Stimulated activated CD8-positive, alpha-beta memory T cell treated with anti-CD3 and anti-CD28 coated beads, Interleukin-15, amount 100 ng/mL, for 1 hour (primary cell): Measurements from ENCODE around the gene DYNC1I1.
A peak's percentile ranks its signal among the peaks of the same experiment; 100 is the strongest.
"Not testable (repeated sequence)": the region's sequence is repeated elsewhere in the genome, so short reads cannot be mapped to it uniquely, and the experiment has no call there.

Source experiments
- DNase-seq: peaks from one replicate; pipeline ENCODE4 v3.0.0-alpha.2; 2020; ENCODE audit warnings: low read depth

Gene DYNC1I1

DNA sequence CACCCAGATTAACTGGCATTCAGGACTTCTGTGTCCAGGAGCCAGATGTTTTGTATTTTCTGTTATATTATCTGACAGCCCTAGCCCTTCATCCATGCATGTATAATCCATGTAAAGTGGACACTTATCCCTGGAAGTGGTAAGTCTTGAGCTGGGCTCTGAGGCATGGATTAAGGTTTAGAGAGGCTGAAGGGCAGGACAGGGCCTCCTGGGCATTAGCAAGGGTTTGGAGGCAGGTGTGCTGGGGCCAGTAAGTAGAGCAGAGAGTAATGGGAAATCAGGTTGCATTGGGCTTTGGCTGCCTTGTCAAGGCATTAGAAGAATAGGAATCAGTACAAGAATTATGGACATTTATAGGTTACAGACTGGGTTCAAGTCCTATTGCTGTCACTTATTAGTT, 138.0 kb downstream of the DYNC1I1 start:
- DNase-seq, result no peak

DNA sequence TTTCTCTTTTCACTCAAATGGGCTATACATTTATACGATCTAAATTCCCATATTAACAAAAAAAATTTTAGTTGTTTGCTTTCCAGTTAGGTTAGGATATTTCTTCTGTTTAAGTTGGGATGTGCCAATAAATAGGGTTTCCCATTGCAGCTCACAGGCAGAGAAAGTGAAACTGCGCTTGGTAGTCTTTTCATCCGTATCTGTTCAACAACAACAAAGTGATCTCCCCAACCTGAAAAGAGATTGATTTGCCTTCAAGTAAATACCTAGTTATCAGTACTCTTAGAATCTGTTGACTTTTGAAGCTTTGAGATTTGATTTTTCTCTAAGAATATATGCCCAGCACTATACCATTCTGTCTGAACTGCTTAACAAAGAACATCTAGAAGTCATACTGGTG, 143.4 kb downstream of the DYNC1I1 start:
- DNase-seq, result no peak

GRCh38 chr7:95916573-95917297, 144.4 kb downstream of the DYNC1I1 start:
- peak; percentile 60 for DNase-seq

GRCh38 chr7:95917634-95918033, 145.3 kb downstream of the DYNC1I1 start:
- no peak for DNase-seq

DNA sequence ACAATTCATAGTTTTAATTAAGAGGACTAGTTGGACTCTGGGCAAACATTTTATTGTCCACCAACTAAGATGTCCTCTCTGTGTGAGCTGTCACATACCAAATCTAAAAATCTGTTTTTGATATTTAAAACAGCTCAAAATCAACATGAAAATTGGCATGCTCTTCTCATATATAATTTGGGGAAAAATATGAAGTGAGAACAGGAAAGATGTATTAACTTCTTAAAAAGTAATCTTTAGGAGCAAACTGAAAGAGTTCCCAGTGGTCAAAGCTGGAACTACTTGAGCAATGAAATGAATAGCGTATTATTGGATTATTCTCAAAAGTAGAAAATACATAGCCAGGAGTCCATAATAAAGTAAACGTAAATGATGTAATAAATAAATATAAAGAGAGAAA, 147.2 kb downstream of the DYNC1I1 start:
- no peak for DNase-seq

DNA sequence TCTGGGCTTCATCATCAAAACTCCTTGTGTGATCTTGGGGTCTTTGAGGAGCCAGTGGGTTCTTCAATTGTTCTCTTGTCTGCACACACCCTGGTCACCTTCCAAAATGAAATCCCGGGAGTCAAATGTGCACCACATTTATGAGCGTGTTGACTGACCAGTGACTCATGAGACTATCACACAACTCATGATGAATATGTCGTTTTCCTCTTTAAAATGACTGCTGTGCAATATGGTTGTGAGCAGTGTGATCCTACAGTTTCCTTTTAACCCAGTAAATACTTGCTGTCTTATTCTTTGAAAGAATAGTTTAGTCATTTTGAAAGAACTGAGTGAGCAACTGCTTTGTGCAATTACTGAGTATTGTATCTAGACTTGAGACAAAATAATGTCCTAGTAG, 149.2 kb downstream of the DYNC1I1 start:
- DNase-seq, result no peak

DNA sequence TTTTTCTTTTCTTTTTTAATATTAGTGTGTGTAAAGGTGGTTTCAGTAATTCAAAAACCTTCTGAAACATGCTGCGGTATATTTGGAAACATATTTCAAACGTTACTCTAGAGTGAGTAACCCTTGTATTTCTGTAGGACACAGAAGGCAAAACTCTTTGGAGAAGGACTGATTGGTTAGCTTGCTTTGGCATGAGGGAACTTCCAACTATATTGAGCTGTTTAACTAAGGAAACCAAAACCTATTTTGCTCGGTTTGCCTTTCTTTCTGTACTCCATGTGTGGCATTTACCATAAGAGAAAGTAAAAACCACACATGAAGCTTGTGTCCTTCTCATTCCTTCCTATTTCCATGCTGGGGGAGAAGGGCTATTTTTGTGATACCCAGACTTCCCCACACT, 149.8 kb downstream of the DYNC1I1 start:
- DNase-seq, result no peak

DNA sequence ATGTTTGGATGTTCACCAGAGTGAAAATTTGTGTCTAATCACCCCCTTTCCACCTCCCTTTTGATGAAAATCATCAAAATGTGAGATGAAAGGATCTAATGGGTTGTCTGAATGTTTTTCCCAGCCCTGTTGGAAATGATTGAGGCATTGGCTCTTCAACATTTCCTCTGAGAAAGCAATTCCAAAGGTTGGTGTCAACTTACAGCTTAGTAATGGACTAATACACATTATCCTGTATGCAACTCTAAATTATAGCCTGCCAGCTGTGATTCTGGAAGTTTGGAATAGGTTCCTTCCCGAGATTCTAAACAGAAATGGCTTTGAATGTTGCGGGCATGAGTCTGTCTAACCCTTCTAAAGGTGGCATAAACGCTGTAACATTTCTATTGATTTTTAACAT, 152.9 kb downstream of the DYNC1I1 start:
- DNase-seq, result no peak

GRCh38 chr7:95925971-95926370, 153.6 kb downstream of the DYNC1I1 start:
- no peak for DNase-seq

DNA sequence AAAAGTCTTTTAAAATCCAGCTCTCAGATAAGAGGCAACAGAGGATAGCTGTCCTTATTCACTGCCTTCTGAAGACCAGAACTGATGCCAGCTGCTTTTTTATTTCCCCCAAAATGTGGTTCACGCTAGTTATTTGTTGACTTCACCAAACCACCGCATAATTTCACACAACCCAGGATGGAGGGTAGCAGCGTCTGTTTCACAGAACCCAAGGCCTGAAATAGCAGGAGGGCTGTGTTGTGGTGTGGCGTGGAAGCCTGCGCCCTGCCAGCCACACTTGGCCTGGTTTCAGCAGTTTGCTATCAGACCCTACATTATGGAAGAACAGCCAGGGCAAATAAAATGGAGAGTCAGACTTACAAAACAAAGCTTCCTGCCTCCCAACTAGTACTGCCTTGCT, 155.4 kb downstream of the DYNC1I1 start:
- DNase-seq, result no peak

GRCh38 chr7:95929710-95930280, 157.4 kb downstream of the DYNC1I1 start:
- no peak for DNase-seq

- DNase-seq, result no peak
These were observed 159.3 kb downstream of the DYNC1I1 start for GRCh38 chr7:95931460-95932232.

DNA sequence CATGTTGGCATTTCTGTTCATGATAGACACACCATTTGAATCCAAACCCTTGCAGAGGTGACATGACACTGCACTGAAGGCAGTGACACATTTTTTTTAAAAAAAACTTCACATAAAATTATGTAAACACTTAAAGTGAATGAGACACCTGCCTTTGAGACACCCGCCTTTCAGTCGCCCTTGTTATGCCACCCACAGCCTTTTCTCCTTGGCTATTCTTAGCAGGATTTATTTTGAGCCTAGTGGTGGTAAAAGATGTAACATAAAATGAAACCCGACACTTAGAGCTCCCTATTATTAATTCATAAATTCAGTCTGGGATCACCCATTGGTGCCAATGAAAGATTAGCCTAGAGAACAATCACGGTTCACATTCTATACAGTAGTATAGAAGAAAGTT, 161.3 kb downstream of the DYNC1I1 start:
- no peak for DNase-seq

- not testable (repeated sequence) for DNase-seq
These were observed 172.5 kb downstream of the DYNC1I1 start for GRCh38 chr7:95944867-95945266.

GRCh38 chr7:95950698-95951097, 178.3 kb downstream of the DYNC1I1 start:
- DNase-seq, result no peak

DNA sequence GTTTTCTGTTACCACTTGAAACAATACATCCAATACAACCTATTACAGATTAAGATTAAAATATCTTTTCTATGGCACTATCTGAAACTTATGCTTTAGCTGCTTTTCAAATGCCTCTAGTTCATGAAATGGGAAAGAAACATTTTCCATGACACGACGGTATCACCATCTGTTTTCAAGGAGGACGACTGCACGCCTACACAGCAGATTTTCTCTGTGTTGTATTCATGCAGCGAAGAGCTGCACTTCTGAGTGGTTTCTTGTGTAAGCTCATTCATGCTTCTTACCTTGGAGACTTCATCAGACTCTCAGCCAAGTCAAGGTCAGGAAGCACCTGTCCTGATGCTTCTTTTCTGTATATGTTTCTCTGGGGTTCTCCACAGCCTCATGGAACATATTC, 179.2 kb downstream of the DYNC1I1 start:
- DNase-seq, result no peak

DNA sequence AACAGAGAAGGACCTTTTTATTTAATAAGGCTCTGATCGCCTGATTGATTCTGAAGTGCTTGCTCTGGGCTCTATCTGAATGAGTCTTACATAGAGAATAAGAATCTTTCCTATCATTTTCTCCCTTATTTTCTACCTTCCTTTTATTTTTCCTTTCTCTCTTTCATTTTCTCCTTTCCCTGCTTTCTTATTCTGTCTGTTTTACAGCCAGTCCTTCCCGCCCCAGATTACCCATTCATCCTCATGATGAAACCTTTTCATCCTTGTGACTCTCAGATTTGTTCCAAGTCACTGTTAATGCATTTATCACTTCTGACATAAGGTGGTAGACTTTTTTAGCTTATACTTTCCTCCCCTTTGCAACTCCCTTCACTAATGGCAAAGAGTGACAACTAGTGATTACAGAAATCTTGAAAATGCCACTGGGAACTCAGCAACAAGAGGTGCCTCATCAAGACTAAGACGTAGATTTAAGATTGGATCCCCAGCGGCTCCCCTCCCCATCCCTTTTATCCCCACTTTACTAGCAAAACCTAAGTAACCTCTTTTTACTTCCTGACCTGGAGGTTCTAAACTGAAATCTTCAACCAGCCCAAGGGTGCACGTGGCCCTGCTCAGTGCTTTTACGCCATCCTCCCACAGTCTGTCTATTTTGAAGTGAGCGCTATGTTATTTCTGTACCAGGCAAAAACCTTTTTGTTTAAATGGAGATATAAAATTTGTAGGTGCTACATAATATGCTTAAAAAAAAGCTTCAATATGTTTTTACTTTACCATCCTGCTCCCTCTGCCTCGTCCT, 179.8 kb downstream of the DYNC1I1 start:
- DNase-seq, result no peak

GRCh38 chr7:95952851-95953250, 180.5 kb downstream of the DYNC1I1 start:
- DNase-seq, result no peak

- no peak for DNase-seq
These were observed 183.4 kb downstream of the DYNC1I1 start for GRCh38 chr7:95955748-95956147.

- no peak for DNase-seq
These were observed 185.2 kb downstream of the DYNC1I1 start for GRCh38 chr7:95957510-95957909.

DNA sequence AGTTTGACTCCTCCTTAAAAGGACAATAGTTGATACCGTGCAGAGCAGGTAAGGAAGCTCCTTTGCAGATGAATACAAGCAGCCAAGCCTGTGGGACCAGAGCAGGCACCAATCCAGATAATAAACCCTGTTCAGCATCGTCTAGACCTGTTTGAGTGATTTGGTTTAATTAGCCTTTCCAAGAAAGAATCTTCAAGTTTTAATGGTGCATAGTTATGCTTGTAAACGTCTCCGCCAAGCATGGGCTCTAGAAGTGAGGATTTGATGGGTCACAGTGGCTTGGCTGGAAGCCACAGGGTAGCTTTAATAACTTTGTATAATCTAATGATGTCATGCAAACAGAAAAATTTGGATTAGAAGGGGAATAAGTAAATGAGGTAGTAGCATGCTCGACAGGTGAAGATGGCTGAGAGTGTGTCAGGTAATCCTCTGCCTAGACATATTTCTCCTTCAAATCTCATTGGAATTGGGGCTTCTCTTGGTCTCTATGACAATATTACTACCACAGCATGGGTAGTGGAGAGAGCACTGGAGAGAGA, 188.4 kb downstream of the DYNC1I1 start:
- DNase-seq, result no peak

DNA sequence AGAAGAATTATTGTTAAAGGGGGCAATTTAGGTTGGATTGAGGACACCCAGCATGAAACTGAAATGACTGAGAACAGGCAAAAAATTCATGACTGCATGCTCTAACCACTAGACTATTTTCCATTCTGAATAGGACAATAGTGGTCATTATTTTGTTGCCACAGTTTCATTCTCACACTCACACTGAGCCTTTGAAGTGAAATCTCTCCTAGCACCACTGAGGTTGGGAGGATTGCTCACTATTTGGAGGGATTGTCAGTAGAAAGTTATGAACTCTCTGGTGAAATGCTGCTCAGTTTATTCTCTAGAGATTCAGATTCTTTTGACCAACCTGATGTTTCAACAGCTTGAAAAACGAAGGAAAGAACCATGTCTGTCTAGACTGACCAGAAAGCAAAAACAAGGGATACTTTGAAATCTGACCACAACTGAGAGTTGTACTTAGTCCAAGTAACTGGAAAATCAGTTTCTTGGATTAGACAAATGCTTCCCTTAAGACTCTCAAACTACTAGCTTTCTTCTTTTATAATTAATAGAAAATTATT, 191.2 kb downstream of the DYNC1I1 start:
- DNase-seq, result no peak
